Measurements from ENCODE around the gene WDR70. TPM values are rescaled to one million over a fixed set of nuclear protein-coding genes. Genes with fewer than 3 reads are reported as not detected.
"Not testable (repeated sequence)": the region's sequence is repeated elsewhere in the genome, so short reads cannot be mapped to it uniquely, and the experiment has no call there.

The WDR70 gene
- total and polyA plus RNA-seq, 3 experiments from 2014 or later, result 15.5 to 39.1 (median 36.5) TPM

DNA sequence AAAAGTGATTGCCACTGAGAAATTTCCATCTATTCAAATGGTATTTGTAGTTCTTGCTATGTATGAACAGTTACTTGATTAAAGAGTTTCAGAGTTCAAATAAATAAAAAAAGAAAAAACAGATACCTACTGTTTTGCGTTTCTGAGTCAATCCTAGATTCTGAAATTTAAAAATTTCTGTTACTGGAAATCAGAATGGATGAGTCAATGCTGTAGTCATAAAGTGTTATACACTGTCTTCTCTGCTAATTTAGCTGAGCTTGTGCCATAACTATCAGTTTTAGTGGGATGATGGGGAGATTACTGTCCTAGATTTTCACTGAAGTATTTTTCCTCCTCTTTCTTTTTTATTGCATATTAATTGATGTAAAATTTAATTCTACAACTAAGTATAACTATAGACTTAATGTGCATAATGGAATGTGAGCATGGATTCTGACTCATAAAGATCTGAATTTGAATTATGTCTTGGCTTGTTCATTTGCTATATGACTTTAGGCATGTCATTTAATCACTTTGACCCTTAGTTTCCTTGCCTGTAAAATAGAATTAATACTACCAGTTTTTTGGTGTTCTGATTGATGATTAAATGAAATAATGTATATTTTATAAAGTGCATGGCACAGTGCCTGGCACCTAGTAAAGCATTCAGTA lies 75.4 kb downstream of the WDR70 start:
- Mint-ChIP-seq H3K9me3 (peaks cover 0 to 12% (median 5%) of the 10 kb centered on the region in 5 donors), H3K36me3 (peaks cover 17 to 55% (median 37%) of the 10 kb centered on the region in 3 donors)
- H3K27me3 Mint-ChIP-seq; CTCF ChIA-PET; H3K27ac ChIP-seq (ENCODE audit: low read depth, low read length); H3K4me1 Mint-ChIP-seq; H3K27ac Mint-ChIP-seq; H3K9me3 ChIP-seq (ENCODE audit: low read length); H3K27me3 ChIP-seq (ENCODE audit: insufficient read depth, low read length, poor library complexity, severe bottlenecking); H3K36me3 ChIP-seq (ENCODE audit: insufficient read depth, low read length); POLR2A ChIA-PET; H3K4me3 ChIP-seq (ENCODE audit: low read length); H3K4me3 Mint-ChIP-seq; DNase-seq; H3K4me1 ChIP-seq (ENCODE audit: insufficient read depth, low read length): not testable (repeated sequence)

DNA sequence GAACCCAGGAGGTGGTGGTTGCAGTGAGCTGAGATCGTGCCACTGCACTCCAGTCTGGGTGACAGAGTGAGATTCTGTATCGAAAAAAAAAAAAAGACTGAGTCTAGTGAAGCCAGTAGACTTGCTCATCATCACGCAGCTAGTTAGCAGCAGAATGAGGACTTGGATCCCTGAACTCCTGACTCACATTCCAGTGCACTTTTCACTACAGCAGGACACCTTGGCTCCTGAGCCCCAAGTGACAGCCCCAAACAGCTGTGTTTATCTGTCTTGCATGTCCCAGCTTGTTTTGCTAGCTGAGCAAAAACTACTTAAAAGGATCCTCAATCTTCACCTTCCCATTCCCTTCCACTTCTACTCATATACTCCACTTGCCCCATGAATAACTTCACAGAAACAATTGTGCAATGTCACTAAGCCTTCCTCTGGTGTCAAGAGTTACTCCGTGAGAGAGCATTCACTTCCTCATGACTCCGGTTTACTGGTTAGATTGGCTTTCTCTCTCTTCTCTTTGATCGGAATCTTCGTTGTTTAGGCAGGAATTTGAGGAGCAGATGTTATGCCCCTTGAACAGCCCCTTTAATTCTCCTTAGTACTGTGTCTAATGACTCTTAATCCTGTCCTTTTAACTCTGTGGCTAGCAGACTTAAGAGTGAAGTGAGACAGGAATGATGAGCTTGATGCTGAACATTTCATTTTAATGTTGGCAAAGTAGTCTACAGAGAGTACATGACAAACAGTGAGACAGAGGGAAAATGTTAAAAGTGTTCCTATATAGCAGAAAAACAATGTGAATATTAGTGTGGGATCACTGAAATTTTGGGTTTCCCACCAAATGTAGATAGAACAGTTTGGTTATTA lies 84.3 kb downstream of the WDR70 start:
- H3K27me3 ChIP-seq (ENCODE audit: insufficient read depth, low read length, poor library complexity, severe bottlenecking); H3K36me3 ChIP-seq (ENCODE audit: insufficient read depth, low read length); H3K4me3 ChIP-seq (ENCODE audit: low read length); CTCF ChIA-PET; H3K27ac ChIP-seq (ENCODE audit: low read depth, low read length); POLR2A ChIA-PET; H3K4me1 ChIP-seq (ENCODE audit: insufficient read depth, low read length); H3K9me3 ChIP-seq (ENCODE audit: low read length); H3K4me3 Mint-ChIP-seq; H3K9me3 Mint-ChIP-seq; DNase-seq; H3K27me3 Mint-ChIP-seq; H3K4me1 Mint-ChIP-seq: not testable (repeated sequence)
- peaks cover 11 to 20% (median 12%) of the 10 kb centered on the region in 3 donors for H3K36me3 Mint-ChIP-seq
- H3K27ac Mint-ChIP-seq, result peak overlapping the region in 1 of 8 donors; percentile 14

DNA sequence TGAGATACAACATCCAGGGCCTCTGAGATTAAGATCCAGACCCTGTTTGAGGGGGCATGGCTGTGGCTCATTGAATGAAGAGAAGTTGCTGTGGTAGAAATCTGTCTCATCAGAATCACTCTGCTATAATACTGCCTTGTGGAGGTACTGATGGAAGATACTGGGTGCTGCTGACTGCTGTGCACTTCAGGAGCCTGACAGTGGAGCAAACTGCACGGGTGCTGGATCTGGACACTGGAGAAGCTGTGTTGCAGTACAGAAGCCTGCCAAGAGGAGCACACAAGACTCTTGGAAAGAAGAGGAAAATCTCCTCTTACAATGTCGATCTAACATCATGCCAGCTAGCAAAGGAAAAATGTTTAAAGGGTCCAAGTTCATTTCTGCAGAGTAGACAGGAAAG lies 85.5 kb downstream of the WDR70 start:
- H3K4me1 ChIP-seq (ENCODE audit: insufficient read depth, low read length); H3K9me3 Mint-ChIP-seq; H3K4me1 Mint-ChIP-seq; H3K27me3 Mint-ChIP-seq; H3K9me3 ChIP-seq (ENCODE audit: low read length); POLR2A ChIA-PET; H3K27ac Mint-ChIP-seq; H3K4me3 ChIP-seq (ENCODE audit: low read length); H3K36me3 ChIP-seq (ENCODE audit: insufficient read depth, low read length); CTCF ChIA-PET; DNase-seq; H3K27ac ChIP-seq (ENCODE audit: low read depth, low read length); H3K4me3 Mint-ChIP-seq; H3K27me3 ChIP-seq (ENCODE audit: insufficient read depth, low read length, poor library complexity, severe bottlenecking): not testable (repeated sequence)
- peaks cover 13 to 29% (median 16%) of the 10 kb centered on the region in 3 donors for H3K36me3 Mint-ChIP-seq

DNA sequence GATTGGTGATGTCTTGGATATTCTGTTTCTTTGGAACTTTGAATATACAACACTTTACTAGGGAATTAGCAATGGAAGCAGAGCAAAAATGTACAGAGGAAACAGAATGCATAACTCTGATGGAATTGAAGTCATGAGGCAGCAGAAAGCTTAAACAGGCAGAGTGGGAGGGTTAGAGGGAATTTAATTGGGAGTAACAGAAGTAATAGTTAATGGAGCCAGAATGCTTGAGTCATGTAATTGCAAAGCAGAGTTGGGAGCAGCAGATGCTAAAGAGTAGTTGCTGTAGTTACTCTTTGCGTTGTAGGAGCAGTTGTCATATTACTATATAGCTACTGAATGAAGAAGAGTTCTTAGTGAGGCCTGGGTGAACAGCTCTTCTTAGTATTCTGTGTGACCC lies 90.3 kb downstream of the WDR70 start:
- Mint-ChIP-seq H3K36me3 (peaks cover 15 to 38% (median 37%) of the 10 kb centered on the region in 3 donors), H3K9me3 (peaks cover 0 to 16% (median 15%) of the 10 kb centered on the region in 5 donors)
- H3K4me3 ChIP-seq (ENCODE audit: low read length); H3K36me3 ChIP-seq (ENCODE audit: insufficient read depth, low read length); H3K27ac Mint-ChIP-seq; H3K27me3 Mint-ChIP-seq; H3K9me3 ChIP-seq (ENCODE audit: low read length); H3K4me3 Mint-ChIP-seq; H3K27ac ChIP-seq (ENCODE audit: low read depth, low read length); CTCF ChIA-PET; H3K27me3 ChIP-seq (ENCODE audit: insufficient read depth, low read length, poor library complexity, severe bottlenecking); H3K4me1 Mint-ChIP-seq; H3K4me1 ChIP-seq (ENCODE audit: insufficient read depth, low read length); DNase-seq; POLR2A ChIA-PET: not testable (repeated sequence)

DNA sequence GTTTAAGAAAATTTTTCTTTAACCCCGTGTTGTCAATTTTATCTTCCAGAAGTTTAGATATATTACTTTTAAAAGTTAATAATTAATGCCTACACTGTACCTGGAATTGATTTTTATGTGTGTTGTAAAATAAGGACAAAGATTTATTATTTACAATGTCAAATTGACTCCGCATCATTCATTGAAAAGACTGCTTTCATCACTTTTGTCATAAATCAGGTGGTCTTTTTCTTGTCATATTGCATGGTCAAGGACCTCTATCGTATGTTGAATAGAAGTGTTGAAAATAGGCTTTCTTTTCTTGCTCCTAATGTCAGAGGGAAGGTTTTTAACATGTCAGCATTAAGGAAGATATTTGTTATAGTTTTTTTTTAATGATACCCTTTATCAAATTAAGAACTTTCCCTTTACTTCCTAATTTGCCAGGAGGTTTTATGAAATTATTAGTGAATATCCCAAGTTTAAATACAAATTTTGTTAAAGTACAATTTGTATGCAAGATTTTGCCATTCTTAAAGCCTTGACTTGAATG lies 92.6 kb downstream of the WDR70 start:
- ChIA-PET POLR2A (no interaction called here), CTCF (no interaction called here)
- no peak for DNase-seq
- no peak overlapping the region for H3K27ac Mint-ChIP-seq
- Histone ChIP-seq H3K27me3 (ENCODE audit: insufficient read depth, low read length, poor library complexity, severe bottlenecking) (no peaks in the 10 kb centered on the region), H3K4me1 (ENCODE audit: insufficient read depth, low read length) (no peaks in the 10 kb centered on the region), H3K36me3 (ENCODE audit: insufficient read depth, low read length) (no peaks in the 10 kb centered on the region), H3K27ac (ENCODE audit: low read depth, low read length) (no peak overlapping the region), H3K4me3 (ENCODE audit: low read length) (no peak overlapping the region), H3K9me3 (ENCODE audit: low read length) (no peaks in the 10 kb centered on the region)
- peaks cover 0 to 16% (median 15%) of the 10 kb centered on the region in 5 donors for H3K9me3 Mint-ChIP-seq
- no peaks in the 10 kb centered on the region for H3K4me1 Mint-ChIP-seq
- no peaks in the 10 kb centered on the region for H3K27me3 Mint-ChIP-seq
- H3K4me3 Mint-ChIP-seq, result no peak overlapping the region
- peaks cover 14 to 39% (median 35%) of the 10 kb centered on the region in 3 donors for H3K36me3 Mint-ChIP-seq

DNA sequence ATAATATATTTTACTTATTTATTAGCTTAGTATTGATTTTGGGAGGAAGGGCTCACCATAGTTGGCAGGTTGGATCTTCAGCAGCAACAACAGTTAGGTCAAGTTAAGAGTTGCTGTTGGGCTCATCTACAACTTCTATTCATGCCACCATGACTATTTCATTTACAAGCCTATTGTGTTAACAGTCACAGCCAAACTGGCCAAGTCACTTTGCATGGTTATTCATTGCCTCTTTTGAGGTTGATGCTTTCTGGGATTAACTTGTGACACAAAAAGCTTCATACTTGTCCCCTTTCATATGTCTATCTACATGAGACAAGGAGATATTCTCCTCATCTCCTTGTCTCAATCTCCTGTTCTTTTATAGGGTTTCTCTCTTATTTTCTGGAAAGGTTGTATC lies 98.3 kb downstream of the WDR70 start:
- Histone ChIP-seq H3K4me3 (ENCODE audit: low read length) (no peak overlapping the region), H3K36me3 (ENCODE audit: insufficient read depth, low read length) (peaks cover 8% of the 10 kb centered on the region), H3K4me1 (ENCODE audit: insufficient read depth, low read length) (no peaks in the 10 kb centered on the region), H3K27ac (ENCODE audit: low read depth, low read length) (no peak overlapping the region), H3K9me3 (ENCODE audit: low read length) (no peaks in the 10 kb centered on the region), H3K27me3 (ENCODE audit: insufficient read depth, low read length, poor library complexity, severe bottlenecking) (no peaks in the 10 kb centered on the region)
- POLR2A ChIA-PET, result no interaction called here
- Mint-ChIP-seq H3K4me1 (peaks cover 0 to 2% (median 2%) of the 10 kb centered on the region in 3 donors), H3K36me3 (peaks cover 38 to 62% (median 52%) of the 10 kb centered on the region in 3 donors), H3K4me3 (no peak overlapping the region), H3K27ac (no peak overlapping the region), H3K27me3 (no peaks in the 10 kb centered on the region), H3K9me3 (peaks cover 0 to 3% (median 0%) of the 10 kb centered on the region in 5 donors)
- CTCF ChIA-PET, result no interaction called here
- DNase-seq, result no peak

DNA sequence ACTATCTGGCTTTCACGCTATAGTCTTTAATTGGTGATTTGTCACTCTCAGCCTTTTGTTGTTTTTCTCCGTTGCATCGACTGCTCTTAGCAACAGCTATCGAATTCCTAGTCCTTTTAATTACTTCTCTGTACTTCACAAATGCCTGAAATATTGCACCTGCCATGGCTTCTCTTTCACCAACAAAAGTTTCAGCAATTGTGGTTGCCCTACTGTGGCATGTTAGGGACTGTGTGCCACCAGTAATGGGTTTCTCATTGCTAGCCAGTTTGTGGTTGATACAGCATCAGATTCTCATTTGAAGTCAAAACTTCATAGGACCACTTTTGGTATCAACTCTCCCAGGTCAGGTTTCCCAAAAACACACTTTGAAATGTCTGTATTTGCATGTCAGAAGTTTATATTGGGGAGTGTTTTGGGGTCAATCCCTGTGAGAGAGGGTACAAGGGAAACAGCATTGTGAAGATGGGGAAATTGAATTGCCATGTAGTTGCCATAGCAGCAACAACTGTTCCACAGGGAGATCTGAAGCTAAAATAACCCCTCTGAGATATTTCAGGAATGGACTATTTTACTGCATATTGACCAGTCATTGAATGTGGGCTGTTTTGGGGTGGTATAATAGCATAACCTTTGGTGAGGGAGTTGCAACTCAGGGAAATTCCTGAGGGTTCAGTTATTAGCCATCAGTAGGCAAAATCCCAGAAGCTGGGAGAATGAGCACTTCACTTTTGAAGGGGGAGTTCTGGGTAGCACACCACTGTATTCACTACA lies 99.2 kb downstream of the WDR70 start:
- H3K27ac Mint-ChIP-seq, result peak overlapping the region in 1 of 8 donors; percentile 85
- no peak overlapping the region for H3K4me3 Mint-ChIP-seq
- peaks cover 37 to 64% (median 56%) of the 10 kb centered on the region in 3 donors for H3K36me3 Mint-ChIP-seq
- ChIA-PET CTCF (no interaction called here), POLR2A (no interaction called here)
- H3K27me3 Mint-ChIP-seq, result no peaks in the 10 kb centered on the region
- H3K9me3 ChIP-seq (ENCODE audit: low read length), result no peaks in the 10 kb centered on the region
- H3K4me1 Mint-ChIP-seq, result peaks cover 0 to 2% (median 2%) of the 10 kb centered on the region in 3 donors
- no peaks in the 10 kb centered on the region for H3K27me3 ChIP-seq (ENCODE audit: insufficient read depth, low read length, poor library complexity, severe bottlenecking)
- no peak overlapping the region for H3K27ac ChIP-seq (ENCODE audit: low read depth, low read length)
- H3K9me3 Mint-ChIP-seq, result peaks cover 0 to 3% (median 0%) of the 10 kb centered on the region in 5 donors
- H3K36me3 ChIP-seq (ENCODE audit: insufficient read depth, low read length), result peaks cover 8% of the 10 kb centered on the region
- no peaks in the 10 kb centered on the region for H3K4me1 ChIP-seq (ENCODE audit: insufficient read depth, low read length)
- no peak for DNase-seq
- H3K4me3 ChIP-seq (ENCODE audit: low read length), result no peak overlapping the region

DNA sequence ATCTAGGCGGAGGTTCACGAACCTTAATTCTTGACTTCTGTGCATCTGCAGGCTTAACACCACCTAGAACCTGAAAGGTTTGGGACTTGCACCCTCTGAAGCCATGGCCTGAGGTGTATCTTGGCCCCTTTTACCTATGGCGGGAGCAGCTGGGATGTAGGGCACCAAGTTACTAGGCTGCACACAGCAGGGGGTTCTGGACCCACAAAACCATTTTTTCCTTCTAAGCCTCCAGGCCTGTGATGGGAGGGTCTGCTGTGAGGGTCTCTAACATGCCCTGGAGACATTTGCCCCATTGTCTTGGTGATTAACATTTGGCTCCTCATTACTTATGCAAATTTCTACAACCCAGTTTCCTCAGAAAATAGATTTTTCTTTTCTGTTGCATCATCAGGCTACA lies 102.3 kb downstream of the WDR70 start:
- H3K9me3 ChIP-seq (ENCODE audit: low read length); H3K36me3 ChIP-seq (ENCODE audit: insufficient read depth, low read length); H3K27me3 Mint-ChIP-seq; H3K27me3 ChIP-seq (ENCODE audit: insufficient read depth, low read length, poor library complexity, severe bottlenecking); H3K27ac Mint-ChIP-seq; H3K4me3 ChIP-seq (ENCODE audit: low read length); POLR2A ChIA-PET; DNase-seq; H3K9me3 Mint-ChIP-seq; H3K4me1 ChIP-seq (ENCODE audit: insufficient read depth, low read length); H3K4me1 Mint-ChIP-seq; H3K4me3 Mint-ChIP-seq; H3K27ac ChIP-seq (ENCODE audit: low read depth, low read length); CTCF ChIA-PET: not testable (repeated sequence)
- H3K36me3 Mint-ChIP-seq, result peaks cover 35 to 68% (median 53%) of the 10 kb centered on the region in 3 donors

Measured in CD8-positive, alpha-beta memory T cell (primary cell).